H1 (cell line): ENCODE measurements around the gene C19orf73. TPM values are rescaled to one million over a fixed set of nuclear protein-coding genes. Genes with fewer than 3 reads are reported as not detected.

ENCODE experiments used
- CTCF ChIA-PET: fragments of 300-600 bp; sonication (Branson Sonifier 250); formaldehyde crosslinking; loops from one replicate; lab custom pipeline; 2021; ENCODE audit not compliant: partially characterized antibody; lab: Charles Lee
- POLR2A ChIA-PET: fragments of 300-600 bp; sonication (Branson Sonifier 250); formaldehyde crosslinking; loops from one replicate; lab custom pipeline; 2021; ENCODE audit warnings: inconsistent platforms; ENCODE audit not compliant: partially characterized antibody; lab: Charles Lee
- DNase-seq, 2 experiments: peaks; one replicate each; pipeline versions ENCODE4 v3.0.0 to v3.0.0-alpha.2; 2010 to 2022; ENCODE audit warnings: low spot score in 2 of 2, low read depth in 1 of 2, mixed read lengths in 1 of 2
- FAIRE-seq: peaks from 2 replicates; lab custom pipeline; 2011; peaks lifted over from hg19 to GRCh38; lab: Jason Lieb, UNC
- H2AFZ ChIP-seq: 2 replicates; pipeline ENCODE4 v1.8.1; 2012; ENCODE audit warnings: low read length, inconsistent platforms
- H2AK5ac ChIP-seq: 2 replicates; pipeline ENCODE4 v1.6.1; 2013; ENCODE audit warnings: low read depth, low read length
- H2BK120ac ChIP-seq: replicated peaks from 2 replicates; pipeline ENCODE3; 2013; ENCODE audit warnings: low read depth, low read length, inconsistent platforms
- H2BK12ac ChIP-seq: 2 replicates; pipeline ENCODE4 v1.6.1; 2013; ENCODE audit warnings: low read depth, low read length
- H2BK15ac ChIP-seq: 2 replicates; pipeline ENCODE4 v1.6.1; 2013; ENCODE audit warnings: low read length
- H2BK20ac ChIP-seq: 2 replicates; pipeline ENCODE4 v1.6.1; 2013; ENCODE audit warnings: low read length
- H2BK5ac ChIP-seq: 2 replicates; pipeline ENCODE4 v1.6.1; 2013; ENCODE audit warnings: low read depth, low read length
- H3K14ac ChIP-seq: 2 replicates; pipeline ENCODE4 v1.6.1; 2013; ENCODE audit warnings: inconsistent platforms; ENCODE audit not compliant: insufficient read length
- H3K18ac ChIP-seq: 2 replicates; pipeline ENCODE4 v1.6.1; 2013; ENCODE audit warnings: low read length; ENCODE audit errors: extremely low read depth
- H3K23ac ChIP-seq: 2 replicates; pipeline ENCODE4 v1.6.1; 2013; ENCODE audit warnings: inconsistent platforms; ENCODE audit not compliant: insufficient read length
- H3K23me2 ChIP-seq: 2 replicates; pipeline ENCODE4 v1.6.1; 2013; ENCODE audit warnings: low read depth, low read length
- H3K27ac ChIP-seq: 2 replicates; pipeline ENCODE4 v1.6.1; 2011; ENCODE audit warnings: low read depth, low read length, inconsistent platforms
- H3K27me3 ChIP-seq, 4 experiments: replicated peaks in 1 of 4; 1 replicate in 1 of 4; 2 replicates in 3 of 4; pipeline versions ENCODE4 v1.6.1 to v1.8.1; 2011 to 2013; ENCODE audit warnings: low read length in 3 of 4, mild to moderate bottlenecking in 3 of 4, inconsistent platforms in 2 of 4, mixed read lengths in 2 of 4, moderate library complexity in 1 of 4; ENCODE audit not compliant: control insufficient read depth in 3 of 4, insufficient read depth in 3 of 4; ENCODE audit errors: extremely low read depth in 1 of 4
- H3K36me3 ChIP-seq, 4 experiments: 2 replicates each; pipeline versions ENCODE4 v1.6.1 to v1.8.1; 2011 to 2013; ENCODE audit warnings: mild to moderate bottlenecking in 4 of 4, low read length in 3 of 4, moderate library complexity in 2 of 4, control low read depth in 1 of 4, inconsistent platforms in 1 of 4; ENCODE audit not compliant: insufficient read depth in 4 of 4, control insufficient read depth in 2 of 4
- H3K4ac ChIP-seq: replicated peaks from 2 replicates; pipeline ENCODE3; 2013; ENCODE audit warnings: low read length, low read depth, mixed read lengths, inconsistent platforms; ENCODE audit not compliant: insufficient read length
- H3K4me1 ChIP-seq, 4 experiments: replicated peaks in 1 of 4; 1 replicate in 1 of 4; 2 replicates in 3 of 4; pipeline versions ENCODE4 v1.6.1 to v1.8.1; 2011 to 2013; ENCODE audit warnings: low read length in 3 of 4, inconsistent platforms in 2 of 4, mixed read lengths in 1 of 4; ENCODE audit not compliant: insufficient read depth in 4 of 4, control insufficient read depth in 3 of 4
- H3K4me2 ChIP-seq, 2 experiments: 2 replicates each; pipeline versions ENCODE4 v1.6.1 to v1.8.1; 2011 to 2013; ENCODE audit warnings: low read depth in 2 of 2, low read length in 2 of 2, control low read depth in 1 of 2, inconsistent platforms in 1 of 2, mild to moderate bottlenecking in 1 of 2; ENCODE audit not compliant: insufficient read depth in 1 of 2
- H3K4me3 ChIP-seq, 4 experiments: fragments of 200-600, 300-600 bp in 1 of 4; sonication (generic), shearing (Covaris generic), sonication (Bioruptor Twin) in 1 of 4; 2 replicates each; pipeline versions ENCODE4 v1.5.1 to v1.8.1; 2011 to 2016; ENCODE audit warnings: low read length in 4 of 4, low read depth in 3 of 4, control low read depth in 2 of 4, inconsistent platforms in 2 of 4, mild to moderate bottlenecking in 2 of 4, mixed read lengths in 1 of 4, moderate library complexity in 1 of 4; ENCODE audit not compliant: insufficient read depth in 2 of 4; ENCODE audit errors: extremely low read depth in 1 of 4
- H3K56ac ChIP-seq: replicated peaks from 2 replicates; pipeline ENCODE3; 2013; ENCODE audit warnings: low read depth, mild to moderate bottlenecking, mixed read lengths, low read length, inconsistent platforms; ENCODE audit not compliant: insufficient read length
- H3K79me1 ChIP-seq: 2 replicates; pipeline ENCODE4 v1.6.1; 2013; ENCODE audit warnings: low read depth, low read length, control low read depth
- H3K79me2 ChIP-seq, 2 experiments: 2 replicates each; pipeline versions ENCODE4 v1.6.1 to v1.8.1; 2012 to 2013; ENCODE audit warnings: low read length in 2 of 2, mild to moderate bottlenecking in 2 of 2, inconsistent platforms in 1 of 2; ENCODE audit not compliant: insufficient read depth in 2 of 2, control insufficient read depth in 1 of 2
- H3K9ac ChIP-seq, 4 experiments: replicated peaks in 1 of 4; 1 replicate in 1 of 4; 2 replicates in 3 of 4; pipeline versions ENCODE4 v1.6.1 to v1.8.1; 2011 to 2013; ENCODE audit warnings: low read depth in 3 of 4, low read length in 3 of 4, control low read depth in 2 of 4, mild to moderate bottlenecking in 2 of 4, moderate library complexity in 2 of 4, inconsistent platforms in 1 of 4; ENCODE audit errors: extremely low read depth in 1 of 4
- H3K9me3 ChIP-seq, 2 experiments: 2 replicates each; pipeline versions ENCODE4 v1.6.1 to v1.8.1; 2012 to 2013; ENCODE audit warnings: mild to moderate bottlenecking in 2 of 2, moderate library complexity in 2 of 2, control low read depth in 1 of 2, inconsistent platforms in 1 of 2, low read depth in 1 of 2, low read length in 1 of 2, mixed read lengths in 1 of 2; ENCODE audit not compliant: insufficient read depth in 2 of 2
- H4K20me1 ChIP-seq, 2 experiments: replicated peaks in 1 of 2; 2 replicates each; pipeline versions ENCODE3 to v1.8.1; 2011 to 2013; ENCODE audit warnings: inconsistent platforms in 2 of 2, low read length in 2 of 2, mild to moderate bottlenecking in 1 of 2; ENCODE audit not compliant: insufficient read depth in 2 of 2, control insufficient read depth in 1 of 2
- H4K5ac ChIP-seq: 2 replicates; pipeline ENCODE4 v1.6.1; 2013; ENCODE audit warnings: low read length, low read depth, mixed read lengths, inconsistent platforms; ENCODE audit not compliant: insufficient read length
- H4K8ac ChIP-seq: 2 replicates; pipeline ENCODE4 v1.8.0; 2013; ENCODE audit warnings: mild to moderate bottlenecking, moderate library complexity, low read length, inconsistent platforms; ENCODE audit not compliant: insufficient read depth; ENCODE audit errors: extremely low read depth
- H4K91ac ChIP-seq: replicated peaks from 2 replicates; pipeline ENCODE3; 2013; ENCODE audit warnings: low read length, mixed read lengths, inconsistent platforms; ENCODE audit not compliant: insufficient read length
- BACH1 ChIP-seq: IDR thresholded peaks from 2 replicates; pipeline ENCODE4 v1.6.1; 2012; ENCODE audit warnings: low read length, improper control_type of control experiment
- CBX5 ChIP-seq: fragments of 300-800, 300-1000 bp; sonication (generic); IDR thresholded peaks from 2 replicates; pipeline ENCODE4 v1.7.1; 2016; ENCODE audit warnings: antibody characterized with exemption, low read length, low read depth
- CBX8 ChIP-seq: fragments of 300-800, 300-1000 bp; sonication (generic); IDR thresholded peaks from 2 replicates; pipeline ENCODE4 v1.7.1; 2016; ENCODE audit warnings: low read depth, low read length, borderline replicate concordance
- CTBP2 ChIP-seq: IDR thresholded peaks from 2 replicates; pipeline ENCODE4 v1.7.0; 2011; ENCODE audit warnings: borderline replicate concordance, mild to moderate bottlenecking, moderate library complexity, mixed read lengths, low read length; ENCODE audit not compliant: insufficient read depth, insufficient read length
- EP300 ChIP-seq, 2 experiments: IDR thresholded peaks; 1 replicate in 1 of 2; 2 replicates in 1 of 2; pipeline ENCODE4 v1.6.1; 2011 to 2012; ENCODE audit warnings: low read depth in 2 of 2, low read length in 2 of 2, mild to moderate bottlenecking in 2 of 2, borderline replicate concordance in 1 of 2, inconsistent platforms in 1 of 2, moderate library complexity in 1 of 2
- GABPA ChIP-seq: IDR thresholded peaks from 2 replicates; pipeline ENCODE4 v1.6.1; 2011; ENCODE audit warnings: mild to moderate bottlenecking, low read length, moderate library complexity, borderline replicate concordance; ENCODE audit not compliant: insufficient read depth
- POLR2AphosphoS5 ChIP-seq: IDR thresholded peaks from 2 replicates; pipeline ENCODE4 v1.6.1; 2011; ENCODE audit warnings: low read depth, low read length
- RXRA ChIP-seq: IDR thresholded peaks from 2 replicates; pipeline ENCODE4 v1.6.1; 2011; ENCODE audit warnings: low read depth, mild to moderate bottlenecking, low read length, moderate library complexity; ENCODE audit not compliant: insufficient read depth
- SP2 ChIP-seq: IDR thresholded peaks from 2 replicates; pipeline ENCODE4 v1.6.1; 2012; ENCODE audit warnings: mild to moderate bottlenecking, low read length, inconsistent platforms
- WGBS, 2 experiments: shearing (Covaris generic) in 1 of 2; methylation state at CpG; one replicate each; pipeline versions ENCODE4 v1.1.6 to v1.1.7; 2013 to 2015; ENCODE audit warnings: low lambda C conversion rate in 2 of 2, mixed read lengths in 2 of 2, inconsistent platforms in 1 of 2, low coverage in 1 of 2, missing lambda C conversion rate in 1 of 2; ENCODE audit not compliant: insufficient replicate concordance in 2 of 2, insufficient coverage in 1 of 2, insufficient read length in 1 of 2; ENCODE audit errors: extremely low coverage in 1 of 2, missing lambda C conversion rate in 1 of 2; 5-methylcytosine and 5-hydroxymethylcytosine counted together
- polyA plus RNA-seq, 7 experiments: library from polyadenylated mRNA; depleted of rRNA in 3 of 7; stranded (reverse) in 5 of 7; unstranded in 2 of 7; fragments of >200 nt in 5 of 7; fragments of 200-250 nt in 2 of 7; gene quantifications; 1 replicate in 5 of 7; 2 replicates in 1 of 7; 4 replicates in 1 of 7; pipeline versions ENCODE4 v1.2.1 to v1.2.3, GENCODE V29; 2011 to 2013; ENCODE audit warnings: missing spikeins in 2 of 7, mixed read lengths in 2 of 7
- total RNA-seq: library from RNA; stranded (reverse); fragmentation: NEBNext Ultra II Directional; extraction: Animal tissue kit (Norgen Biotek cat#: 25700); gene quantifications from 2 replicates; pipeline ENCODE4 v1.2.1, GENCODE V29; 2021
- TF ChIP-seq, protein P1 (sequence below), 3 experiments: IDR thresholded peaks; 1 replicate in 2 of 3; 2 replicates in 1 of 3; pipeline versions ENCODE4 v1.5.1 to v1.6.1; 2011; ENCODE audit warnings: low read length in 3 of 3, mild to moderate bottlenecking in 3 of 3, inconsistent platforms in 2 of 3, low read depth in 1 of 3, moderate library complexity in 1 of 3; ENCODE audit not compliant: insufficient read depth in 1 of 3; ENCODE audit errors: control extremely low read depth in 1 of 3

C19orf73 gene
- total and polyA plus RNA-seq, 2 of the 8 experiments (the other 6 are each of a cell fraction or from before 2014, with no cell fraction given): 2.5 to 4.6 TPM

DNA sequence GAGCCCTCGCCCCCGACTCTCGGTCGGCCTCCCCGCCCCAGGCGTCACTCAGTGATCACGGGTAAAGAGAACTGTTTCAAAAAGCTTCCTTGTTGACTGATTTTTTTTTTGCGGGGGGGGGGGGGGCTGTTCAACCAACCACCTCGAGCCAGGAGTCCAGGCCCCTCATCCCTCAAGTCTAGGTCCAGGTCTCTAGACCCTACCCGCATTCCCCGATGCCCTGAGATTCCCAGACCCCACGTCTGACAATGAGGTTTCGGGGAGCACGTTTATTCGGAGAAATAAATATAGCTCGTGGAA is 32.0 kb upstream of the C19orf73 start:
- Histone ChIP-seq H3K27me3 (peaks cover 0 to 7% (median 3%) of the 10 kb centered on the region in 4 experiments; a peak in 3 of 7 replicates), H3K18ac (no peak overlapping the region), H3K9me3 (no peaks in the 10 kb centered on the region), H3K36me3 (no peaks in the 10 kb centered on the region), H2BK120ac (no peak overlapping the region), H4K91ac (no peak overlapping the region), H2AFZ (no peak overlapping the region), H2BK12ac (no peak overlapping the region), H4K20me1 (peaks cover 0 to 2% of the 10 kb centered on the region in 2 experiments), H4K5ac (no peak overlapping the region), H3K14ac (no peak overlapping the region), H2BK20ac (no peak overlapping the region), H3K79me1 (0 out of 2 replicates have a peak, but pooled peaks cover 2% of the 10 kb centered on the region), H3K23me2 (peaks cover 27% of the 10 kb centered on the region), H2BK5ac (no peak overlapping the region), H3K4me1 (peaks cover 0 to 29% (median 19%) of the 10 kb centered on the region in 4 experiments; a peak in 6 of 7 replicates), H3K9ac (peak overlapping the region in 1 of 4 experiments; percentile 70; a peak in 2 of 7 replicates), H3K56ac (no peak overlapping the region), H3K27ac (no peak overlapping the region), H3K23ac (no peak overlapping the region), H3K4ac (no peak overlapping the region), H2BK15ac (no peak overlapping the region), H4K8ac (no peak overlapping the region), H3K79me2 (no peaks in the 10 kb centered on the region), H3K4me3 (peak overlapping the region; percentile 69 to 97 (median 90)), H3K4me2 (peak overlapping the region; percentile 85 to 95), H2AK5ac (no peak overlapping the region)
- ChIA-PET CTCF (interaction anchor here (0.8 to 2.1 kb wide), 8 partner anchors 14 to 77 kb away, joined by 3 to 10 read pairs (median 4); no protein-coding TSS in a partner anchor), POLR2A (interaction anchor here (0.6 to 5.6 kb wide), 20 partner anchors 8 to 188 kb away, joined by 3 to 30 read pairs (median 4); partner anchors contain the start of genes LIN7B, PPFIA3 and TRPM4)
- 11% methylated on average over 11 of the region's 16 CpGs; no CpG with 5 or more reads in 1 of the 2 experiments for WGBS, 2 experiments
- DNase-seq (no peak), FAIRE-seq (no peak)
- TF ChIP-seq RXRA (no peak), POLR2AphosphoS5 (no peak), SP2 (no peak), CTBP2 (no peak), BACH1 (no peak), CBX5 (no peak), EP300 (IDR thresholded peaks at IDR 0.05; ENCODE audit: borderline replicate concordance in 1 of 2, low read depth in 2 of 2, low read length in 2 of 2) (no peak), GABPA (no peak), CBX8 (no peak)
- TF ChIP-seq, protein P1, sequence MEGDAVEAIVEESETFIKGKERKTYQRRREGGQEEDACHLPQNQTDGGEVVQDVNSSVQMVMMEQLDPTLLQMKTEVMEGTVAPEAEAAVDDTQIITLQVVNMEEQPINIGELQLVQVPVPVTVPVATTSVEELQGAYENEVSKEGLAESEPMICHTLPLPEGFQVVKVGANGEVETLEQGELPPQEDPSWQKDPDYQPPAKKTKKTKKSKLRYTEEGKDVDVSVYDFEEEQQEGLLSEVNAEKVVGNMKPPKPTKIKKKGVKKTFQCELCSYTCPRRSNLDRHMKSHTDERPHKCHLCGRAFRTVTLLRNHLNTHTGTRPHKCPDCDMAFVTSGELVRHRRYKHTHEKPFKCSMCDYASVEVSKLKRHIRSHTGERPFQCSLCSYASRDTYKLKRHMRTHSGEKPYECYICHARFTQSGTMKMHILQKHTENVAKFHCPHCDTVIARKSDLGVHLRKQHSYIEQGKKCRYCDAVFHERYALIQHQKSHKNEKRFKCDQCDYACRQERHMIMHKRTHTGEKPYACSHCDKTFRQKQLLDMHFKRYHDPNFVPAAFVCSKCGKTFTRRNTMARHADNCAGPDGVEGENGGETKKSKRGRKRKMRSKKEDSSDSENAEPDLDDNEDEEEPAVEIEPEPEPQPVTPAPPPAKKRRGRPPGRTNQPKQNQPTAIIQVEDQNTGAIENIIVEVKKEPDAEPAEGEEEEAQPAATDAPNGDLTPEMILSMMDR (IDR thresholded peaks at IDR 0.05; ENCODE audit: control extremely low read depth in 1 of 3, insufficient read depth in 1 of 3, low read depth in 1 of 3, low read length in 3 of 3): no peak
